Measurements from ENCODE around the gene PTPN6. TPM values are rescaled to one million over a fixed set of nuclear protein-coding genes. Genes with fewer than 3 reads are reported as not detected.

Gene PTPN6
- total and polyA plus RNA-seq, 2 of the 8 experiments (the other 6 are each of a cell fraction or from before 2014, with no cell fraction given): 16.3 to 28.4 TPM

- peak overlapping the region; percentile 60; the same call in 1 of the 2 replicates for H2AK5ac ChIP-seq (ENCODE audit: low read depth, low read length)
- ChIA-PET CTCF (ENCODE audit: partially characterized antibody) (interaction anchor here (1.2 to 8.6 kb wide), 6 partner anchors 11 to 190 kb away, joined by 3 to 277 read pairs (median 6); no protein-coding TSS in a partner anchor), POLR2A (ENCODE audit: partially characterized antibody) (interaction anchor here (2.2 to 44.0 kb wide), 3 partner anchors 18 to 81 kb away, joined by 8 to 1596 read pairs (median 1027); partner anchors contain the start of genes ATN1, EMG1, ENO2 and LRRC23)
- no peak overlapping the region for H4K8ac ChIP-seq (ENCODE audit: extremely low read depth, insufficient read depth, low read length)
- no peak overlapping the region for H2BK5ac ChIP-seq (ENCODE audit: low read depth, low read length)
- no peak overlapping the region for H3K23ac ChIP-seq (ENCODE audit: insufficient read length)
- no peaks in the 10 kb centered on the region for H3K36me3 ChIP-seq (ENCODE audit: control insufficient read depth in 2 of 4, insufficient read depth in 4 of 4, low read length in 3 of 4)
- no peak overlapping the region for H2AFZ ChIP-seq (ENCODE audit: low read length)
- no peak overlapping the region for H3K27ac ChIP-seq (ENCODE audit: low read depth, low read length)
- H3K18ac ChIP-seq (ENCODE audit: extremely low read depth, low read length): no peak overlapping the region
- H4K5ac ChIP-seq (ENCODE audit: insufficient read length, low read depth, low read length): no peak overlapping the region
- H3K27me3 ChIP-seq (replicated peaks in 1 of 4; ENCODE audit: control insufficient read depth in 3 of 4, extremely low read depth in 1 of 4, insufficient read depth in 3 of 4, low read length in 3 of 4): no peaks in the 10 kb centered on the region
- FAIRE-seq (no peak), DNase-seq (ENCODE audit: low read depth in 1 of 2, low spot score in 2 of 2) (no peak)
- H4K91ac ChIP-seq (replicated peaks; ENCODE audit: insufficient read length, low read length): no peak overlapping the region
- 0 out of 2 replicates have a peak overlapping the region, but pooled peaks have one; percentile 14 for H2BK12ac ChIP-seq (ENCODE audit: low read depth, low read length)
- H2BK120ac ChIP-seq (replicated peaks; ENCODE audit: low read depth, low read length): no peak overlapping the region
- no peak overlapping the region for H3K4me3 ChIP-seq (ENCODE audit: extremely low read depth in 1 of 4, insufficient read depth in 2 of 4, low read depth in 3 of 4, low read length in 4 of 4)
- H3K4me1 ChIP-seq (replicated peaks in 1 of 4; ENCODE audit: control insufficient read depth in 3 of 4, insufficient read depth in 4 of 4, low read length in 3 of 4): peaks cover under 1 to 26% (median 15%) of the 10 kb centered on the region in 4 experiments
- no peak for TF ChIP-seq POU5F1 (IDR thresholded peaks at IDR 0.05; ENCODE audit: low read depth, low read length)
- TF ChIP-seq JUN (IDR thresholded peaks at IDR 0.05; ENCODE audit: low read depth, low read length): no peak
- no peak for TF ChIP-seq TBP (IDR thresholded peaks at IDR 0.05; ENCODE audit: low read depth, low read length)
- TF ChIP-seq SP4 (IDR thresholded peaks at IDR 0.05; ENCODE audit: low read length): no peak
- no peak for TF ChIP-seq TAF7 (optimal IDR thresholded peaks at IDR 0.05; ENCODE audit: borderline replicate concordance, low read depth, low read length)
- TF ChIP-seq CREB1 (IDR thresholded peaks at IDR 0.05): no peak
- TF ChIP-seq BRCA1 (IDR thresholded peaks at IDR 0.05; ENCODE audit: low read depth, low read length): no peak
- TF ChIP-seq BACH1 (IDR thresholded peaks at IDR 0.05; ENCODE audit: low read length): no peak
- TF ChIP-seq TEAD4 (IDR thresholded peaks at IDR 0.05; ENCODE audit: low read depth, low read length): no peak
- TF ChIP-seq TCF12 (IDR thresholded peaks at IDR 0.05; ENCODE audit: low read depth, low read length): no peak
- no peak for TF ChIP-seq SIN3A (conservative IDR thresholded peaks at IDR 0.05 in 1 of 2, IDR thresholded peaks at IDR 0.05 in 1 of 2; ENCODE audit: low read depth in 1 of 2, low read length in 2 of 2)
- no peak overlapping the region for H3K14ac ChIP-seq (ENCODE audit: insufficient read length)
- H2BK20ac ChIP-seq (ENCODE audit: low read length): no peak overlapping the region
- peaks cover 6% of the 10 kb centered on the region for H3K23me2 ChIP-seq (ENCODE audit: low read depth, low read length)
- H3K56ac ChIP-seq (replicated peaks; ENCODE audit: insufficient read length, low read depth, low read length): no peak overlapping the region
- H3K9ac ChIP-seq (replicated peaks in 1 of 4; ENCODE audit: extremely low read depth in 1 of 4, low read depth in 3 of 4, low read length in 3 of 4): no peak overlapping the region
- no peaks in the 10 kb centered on the region for H4K20me1 ChIP-seq (replicated peaks in 1 of 2; ENCODE audit: control insufficient read depth in 1 of 2, insufficient read depth in 2 of 2, low read length in 2 of 2)
- peak overlapping the region; percentile 46; the same call in 1 of the 2 replicates for H2BK15ac ChIP-seq (ENCODE audit: low read length)
- peaks cover 5% of the 10 kb centered on the region for H3K79me1 ChIP-seq (ENCODE audit: low read depth, low read length)
- H3K79me2 ChIP-seq (ENCODE audit: control insufficient read depth in 1 of 2, insufficient read depth in 2 of 2, low read length in 2 of 2): no peaks in the 10 kb centered on the region; a peak in 1 of 4 replicates
- WGBS, 2 experiments (ENCODE audit: extremely low coverage in 1 of 2, insufficient coverage in 1 of 2, insufficient read length in 1 of 2, insufficient replicate concordance in 2 of 2, low coverage in 1 of 2, low lambda C conversion rate in 2 of 2, missing lambda C conversion rate in 1 of 2): 89% methylated on average over 1 of the region's 1 CpG; no CpG with 5 or more reads in 1 of the 2 experiments
- H3K9me3 ChIP-seq (ENCODE audit: insufficient read depth in 2 of 2, low read depth in 1 of 2, low read length in 1 of 2): no peaks in the 10 kb centered on the region
- H3K4ac ChIP-seq (replicated peaks; ENCODE audit: insufficient read length, low read depth, low read length): no peak overlapping the region
- no peak overlapping the region for H3K4me2 ChIP-seq (ENCODE audit: insufficient read depth in 1 of 2, low read depth in 2 of 2, low read length in 2 of 2)
Observed at GRCh38 chr12:6950401-6950801, 755 bp upstream of the PTPN6 start.
